Activated CD4-positive, alpha-beta T cell treated with anti-CD3 and anti-CD28 coated beads, Interleukin-2, amount 50 U/mL, for 16 hours (primary cell): ENCODE measurements around the gene ALG1L2.
"Not testable (repeated sequence)": the region's sequence is repeated elsewhere in the genome, so short reads cannot be mapped to it uniquely, and the experiment has no call there.

Experiments
- DNase-seq: peaks from one replicate; pipeline ENCODE4 v3.0.0-alpha.2; 2020

The ALG1L2 gene

DNA sequence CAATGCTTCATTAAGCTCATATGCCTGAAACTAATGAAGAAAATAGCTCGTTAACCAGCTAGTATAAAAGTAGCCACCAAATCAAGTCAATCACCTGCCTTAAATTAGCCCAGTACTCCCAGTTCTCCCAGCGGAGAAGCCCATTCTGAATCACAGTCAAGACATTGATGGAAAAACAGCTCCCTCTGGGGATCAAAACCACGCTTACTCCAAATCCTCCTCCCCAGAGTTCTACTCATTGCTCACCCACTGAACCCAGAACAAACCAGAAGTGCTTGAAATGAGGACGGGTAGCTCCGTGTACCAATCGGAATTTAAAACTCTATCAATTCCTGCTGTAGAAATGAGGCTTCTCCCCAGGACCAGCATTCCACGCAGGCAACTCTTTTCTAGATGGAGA, 54.7 kb downstream of the ALG1L2 start:
- not testable (repeated sequence) for DNase-seq

GRCh38 chr3:130137685-130138084, 56.1 kb downstream of the ALG1L2 start:
- DNase-seq: not testable (repeated sequence)

DNA sequence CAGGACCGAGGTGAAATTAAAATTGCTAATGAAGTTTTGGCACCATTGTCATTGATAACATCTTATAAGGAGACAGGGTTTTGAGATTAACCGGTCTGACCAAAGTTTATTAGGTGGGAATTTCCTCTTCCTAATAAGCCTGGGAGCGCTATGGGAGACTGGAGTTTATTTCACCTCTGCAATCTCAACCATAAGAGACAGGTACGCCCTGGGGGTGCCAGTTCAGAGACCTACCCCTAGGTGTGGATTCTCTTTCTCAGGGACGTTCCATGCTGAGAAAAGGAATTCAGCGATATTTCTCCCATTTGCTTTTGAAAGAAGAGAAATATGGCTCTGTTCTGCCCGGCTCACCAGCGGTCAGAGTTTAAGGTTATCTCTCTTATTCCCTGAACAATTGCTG, 57.4 kb downstream of the ALG1L2 start:
- DNase-seq: not testable (repeated sequence)

DNA sequence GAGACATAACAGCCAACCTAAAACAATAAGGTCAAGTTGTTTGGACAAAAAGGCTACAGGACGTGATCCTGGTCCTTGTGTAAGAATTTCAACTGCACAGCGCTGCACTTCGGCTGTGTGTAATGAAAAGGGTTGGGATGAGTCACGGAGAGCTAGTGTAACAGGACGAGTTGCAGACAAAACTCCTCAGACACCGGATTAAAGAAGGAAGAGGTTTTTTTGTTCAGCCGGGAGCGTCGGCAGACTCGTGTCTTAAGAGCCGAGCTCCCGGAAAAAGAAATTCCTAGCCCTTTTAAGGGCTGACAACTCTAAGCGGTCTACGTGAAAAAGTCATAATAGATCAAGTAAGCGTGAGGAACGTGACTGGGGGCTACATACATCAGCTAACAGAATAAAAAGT, 59.1 kb downstream of the ALG1L2 start:
- not testable (repeated sequence) for DNase-seq

DNA sequence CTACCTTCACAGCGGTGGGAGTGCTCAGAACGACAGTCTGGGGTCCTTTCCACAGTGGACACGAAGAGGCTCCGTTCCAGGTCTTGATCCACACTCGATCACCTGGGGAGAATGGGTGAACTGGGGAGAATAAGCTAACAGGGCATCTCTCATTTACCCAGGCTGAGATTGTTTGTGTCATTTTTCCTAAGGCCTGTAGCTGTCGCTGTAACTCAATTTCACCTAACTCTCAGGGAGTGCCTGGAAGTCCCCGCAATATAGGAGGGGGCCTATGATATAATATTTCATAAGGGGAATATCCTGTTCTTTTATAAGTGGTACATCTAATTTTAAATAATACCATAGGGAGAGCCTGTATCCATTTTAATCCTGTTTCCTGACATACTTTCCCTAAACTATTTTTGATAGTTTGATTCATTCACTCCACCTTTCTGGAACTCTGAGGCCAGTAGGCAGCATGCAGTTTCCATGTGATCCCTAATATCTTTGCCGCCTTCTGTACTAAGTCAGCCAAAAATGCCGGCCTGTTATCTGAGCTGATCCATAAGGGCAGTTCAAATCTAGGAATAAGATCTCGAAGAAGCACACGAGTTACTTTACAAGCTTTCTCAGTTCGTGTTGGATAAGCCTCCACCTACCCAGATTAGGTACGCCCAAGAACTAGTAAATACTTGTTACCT, 62.2 kb downstream of the ALG1L2 start:
- DNase-seq: not testable (repeated sequence)

- not testable (repeated sequence) for DNase-seq
Measured at GRCh38 chr3:130144328-130144650, 62.7 kb downstream of the ALG1L2 start.

GRCh38 chr3:130145456-130145855, 63.8 kb downstream of the ALG1L2 start:
- DNase-seq: not testable (repeated sequence)

DNA sequence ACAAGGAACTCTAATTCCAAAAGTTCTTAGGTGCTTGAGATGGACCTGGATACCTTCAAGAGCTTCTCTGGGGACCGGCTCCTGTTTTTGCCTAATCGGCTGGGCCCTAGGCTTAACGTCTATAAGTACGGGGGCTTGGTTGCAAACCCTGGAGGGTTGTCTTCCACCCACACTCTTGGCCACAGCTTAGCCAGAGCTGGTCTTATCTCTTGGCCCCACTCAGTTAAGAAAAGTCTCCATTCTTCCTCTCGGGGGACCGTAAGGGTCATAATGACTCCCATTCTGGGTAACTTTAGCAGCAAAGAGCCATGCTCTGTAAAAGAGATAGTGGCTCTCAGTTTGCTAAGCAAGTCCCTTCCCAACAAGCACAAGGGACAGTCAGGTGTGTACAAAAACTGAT, 64.8 kb downstream of the ALG1L2 start:
- DNase-seq: not testable (repeated sequence)
